Measurements from ENCODE around the gene ITPRIPL2. TPM values are rescaled to one million over a fixed set of nuclear protein-coding genes. Genes with fewer than 3 reads are reported as not detected.

The ITPRIPL2 gene
- total and polyA plus RNA-seq, 2 of the 13 experiments (the other 11 are each of a cell fraction or from before 2014, with no cell fraction given), result 5.9 to 12.6 TPM

GRCh38 chr16:19067349-19068236, 46.2 kb upstream of the ITPRIPL2 start, which contains the start of gene COQ7 (continued):
- TF ChIP-seq TFDP1 (CRISPR knock-in tag; IDR thresholded peaks at IDR 0.05; ENCODE audit: borderline replicate concordance) (peak; percentile 89; the same call in 1 of the 2 replicates), GPBP1L1 (CRISPR knock-in tag; IDR thresholded peaks at IDR 0.05) (no peak), ZFYVE20 (CRISPR knock-in tag; IDR thresholded peaks at IDR 0.05; ENCODE audit: borderline replicate concordance, low read depth) (no peak), ATF6 (CRISPR knock-in tag; conservative IDR thresholded peaks at IDR 0.05) (no peak), GPN1 (CRISPR knock-in tag; IDR thresholded peaks at IDR 0.05; ENCODE audit: borderline replicate concordance) (no peak), ZNF331 (CRISPR knock-in tag; IDR thresholded peaks at IDR 0.05) (peak; percentile 45; the same call in 1 of the 2 replicates), KDM4B (CRISPR knock-in tag; IDR thresholded peaks at IDR 0.05) (peak; percentile 53; the same call in 1 of the 2 replicates), ZNF816 (CRISPR knock-in tag; IDR thresholded peaks at IDR 0.05; ENCODE audit: borderline replicate concordance) (no peak), ZNF383 (CRISPR knock-in tag; IDR thresholded peaks at IDR 0.05; ENCODE audit: borderline replicate concordance) (no peak; the same call in 1 of the 2 replicates), ZNF619 (CRISPR knock-in tag; IDR thresholded peaks at IDR 0.05) (no peak), ZHX1 (CRISPR knock-in tag; IDR thresholded peaks at IDR 0.05; ENCODE audit: low read depth) (peak; percentile 100), KLF6 (CRISPR knock-in tag; IDR thresholded peaks at IDR 0.05) (0 out of 2 replicates have a peak, but pooled peaks have one; percentile 31), ZBTB44 (CRISPR knock-in tag; IDR thresholded peaks at IDR 0.05) (no peak; the same call in 1 of the 2 replicates), JARID2 (CRISPR knock-in tag; IDR thresholded peaks at IDR 0.05; ENCODE audit: insufficient replicate concordance) (peak; percentile 1), NR1H2 (CRISPR knock-in tag; IDR thresholded peaks at IDR 0.05; ENCODE audit: borderline replicate concordance, low read depth) (peak; percentile 86; the same call in 1 of the 2 replicates), PAF1 (CRISPR knock-in tag; IDR thresholded peaks at IDR 0.05) (no peak), ZNF572 (CRISPR knock-in tag; IDR thresholded peaks at IDR 0.05) (no peak; the same call in 1 of the 2 replicates), THAP11 (CRISPR knock-in tag; IDR thresholded peaks at IDR 0.05) (peak; percentile 90)

Measured in HepG2 (cell line).